Measurements from ENCODE around the gene ZNF423. TPM values are rescaled to one million over a fixed set of nuclear protein-coding genes. Genes with fewer than 3 reads are reported as not detected.

ZNF423 gene
- total RNA-seq, 1 experiment from 2014 or later: 0.20 TPM

DNA sequence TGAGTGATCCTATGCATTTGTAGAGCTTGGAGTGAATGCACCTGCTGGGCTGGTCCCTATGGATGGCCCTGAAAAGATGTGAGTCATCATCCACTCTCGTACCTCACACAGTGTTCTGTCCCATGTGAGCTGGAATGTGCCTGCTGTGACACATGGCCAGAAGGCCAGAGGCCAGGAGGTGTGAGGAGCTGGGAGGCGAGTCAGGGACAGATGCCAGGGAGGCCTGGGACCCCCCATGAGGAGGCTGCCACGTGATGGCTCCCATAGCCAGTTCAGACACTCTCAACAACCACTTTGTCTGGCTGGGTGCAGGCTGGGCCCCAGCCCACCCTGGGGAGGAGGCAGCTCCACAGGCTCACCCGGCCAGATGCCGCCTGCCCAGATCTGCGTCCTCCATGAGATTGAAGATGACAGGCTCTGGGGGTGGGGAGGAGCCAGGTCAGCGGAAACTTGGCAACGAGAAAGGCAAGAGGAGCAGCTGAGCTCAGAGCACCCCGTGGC lies 313.5 kb downstream of the ZNF423 start:
- H3K27me3 Mint-ChIP-seq (ENCODE audit: insufficient read depth, unreplicated experiment): peaks cover 19% of the 10 kb centered on the region
- BruUV-seq (replicated peaks): no TSS peak
- Histone ChIP-seq H3K36me3 (ENCODE audit: control insufficient read depth, insufficient read depth, low read length) (no peaks in the 10 kb centered on the region), H3K4me1 (no peaks in the 10 kb centered on the region), H3K4me3 (ENCODE audit: low read depth, low read length) (no peak overlapping the region), H3K27me3 (replicated peaks; ENCODE audit: control insufficient read depth, insufficient read depth, low read length) (no peaks in the 10 kb centered on the region; the same call in 1 of the 2 replicates), H3K9me3 (no peaks in the 10 kb centered on the region)
- intact Hi-C loops (cut with micrococcal nuclease; ENCODE audit: unreplicated experiment): no loop called here
- no peak for DNase-seq
- H3K9me3 Mint-ChIP-seq (ENCODE audit: unreplicated experiment): no peaks in the 10 kb centered on the region
- ChIA-PET CTCF (no interaction called here), POLR2A (no interaction called here)
- TF ChIP-seq CTCF (IDR thresholded peaks at IDR 0.05; ENCODE audit: insufficient read depth in 1 of 2, low read depth in 1 of 2, low read length in 1 of 2, severe bottlenecking in 1 of 2, unreplicated experiment in 1 of 2): no peak
- no peaks in the 10 kb centered on the region for H3K36me3 Mint-ChIP-seq (ENCODE audit: insufficient read depth, unreplicated experiment)
- no peaks in the 10 kb centered on the region for H3K4me1 Mint-ChIP-seq (ENCODE audit: low read depth, unreplicated experiment)
- H3K27ac Mint-ChIP-seq (ENCODE audit: unreplicated experiment): no peak overlapping the region
- no peak overlapping the region for H3K4me3 Mint-ChIP-seq (ENCODE audit: unreplicated experiment)

- DNase-seq: no peak
- TF ChIP-seq CTCF (IDR thresholded peaks at IDR 0.05; ENCODE audit: insufficient read depth in 1 of 2, low read depth in 1 of 2, low read length in 1 of 2, severe bottlenecking in 1 of 2, unreplicated experiment in 1 of 2): no peak
- H3K4me3 ChIP-seq (ENCODE audit: low read depth, low read length): no peak overlapping the region
- CTCF ChIA-PET: no interaction called here
- no peaks in the 10 kb centered on the region for H3K36me3 ChIP-seq (ENCODE audit: control insufficient read depth, insufficient read depth, low read length)
- no peaks in the 10 kb centered on the region for H3K4me1 Mint-ChIP-seq (ENCODE audit: low read depth, unreplicated experiment)
- intact Hi-C loops (cut with micrococcal nuclease; ENCODE audit: unreplicated experiment): no loop called here
- no peaks in the 10 kb centered on the region for H3K9me3 ChIP-seq
- no peaks in the 10 kb centered on the region for H3K4me1 ChIP-seq
- POLR2A ChIA-PET: no interaction called here
- no peak overlapping the region for H3K4me3 Mint-ChIP-seq (ENCODE audit: unreplicated experiment)
- no peak overlapping the region for H3K27ac Mint-ChIP-seq (ENCODE audit: unreplicated experiment)
- H3K27me3 Mint-ChIP-seq (ENCODE audit: insufficient read depth, unreplicated experiment): peaks cover 18% of the 10 kb centered on the region
- H3K9me3 Mint-ChIP-seq (ENCODE audit: unreplicated experiment): no peaks in the 10 kb centered on the region
- no TSS peak for BruUV-seq (replicated peaks)
- H3K27me3 ChIP-seq (replicated peaks; ENCODE audit: control insufficient read depth, insufficient read depth, low read length): no peaks in the 10 kb centered on the region; the same call in 1 of the 2 replicates
- no peaks in the 10 kb centered on the region for H3K36me3 Mint-ChIP-seq (ENCODE audit: insufficient read depth, unreplicated experiment)
These were observed 315.1 kb downstream of the ZNF423 start for GRCh38 chr16:49540836-49541235.

- intact Hi-C loops (cut with micrococcal nuclease; ENCODE audit: unreplicated experiment): no loop called here
- H3K36me3 ChIP-seq (ENCODE audit: control insufficient read depth, insufficient read depth, low read length): no peaks in the 10 kb centered on the region
- Mint-ChIP-seq H3K36me3 (ENCODE audit: insufficient read depth, unreplicated experiment) (no peaks in the 10 kb centered on the region), H3K27me3 (ENCODE audit: insufficient read depth, unreplicated experiment) (peaks cover 22% of the 10 kb centered on the region), H3K4me3 (ENCODE audit: unreplicated experiment) (no peak overlapping the region), H3K9me3 (ENCODE audit: unreplicated experiment) (no peaks in the 10 kb centered on the region), H3K27ac (ENCODE audit: unreplicated experiment) (no peak overlapping the region), H3K4me1 (ENCODE audit: low read depth, unreplicated experiment) (no peaks in the 10 kb centered on the region)
- no peak for DNase-seq
- H3K4me1 ChIP-seq: no peaks in the 10 kb centered on the region
- POLR2A ChIA-PET: no interaction called here
- no peaks in the 10 kb centered on the region for H3K9me3 ChIP-seq
- no TSS peak for BruUV-seq (replicated peaks)
- CTCF ChIA-PET: no interaction called here
- H3K27me3 ChIP-seq (replicated peaks; ENCODE audit: control insufficient read depth, insufficient read depth, low read length): no peaks in the 10 kb centered on the region; the same call in 1 of the 2 replicates
- no peak for TF ChIP-seq CTCF (IDR thresholded peaks at IDR 0.05; ENCODE audit: insufficient read depth in 1 of 2, low read depth in 1 of 2, low read length in 1 of 2, severe bottlenecking in 1 of 2, unreplicated experiment in 1 of 2)
- no peak overlapping the region for H3K4me3 ChIP-seq (ENCODE audit: low read depth, low read length)
These were observed 316.2 kb downstream of the ZNF423 start for GRCh38 chr16:49539758-49540157.
